GM12892 (cell line): ENCODE measurements around the gene PPP4C.

ENCODE experiments used
- POLR2A ChIP-seq: IDR thresholded peaks from 2 replicates; pipeline ENCODE4 v1.6.1; 2011; ENCODE audit warnings: low read depth, low read length, control low read depth
- POLR2AphosphoS5 ChIP-seq: IDR thresholded peaks from 2 replicates; pipeline ENCODE4 v1.6.1; 2011; ENCODE audit warnings: low read depth, low read length, control low read depth
- TAF1 ChIP-seq: IDR thresholded peaks from 2 replicates; pipeline ENCODE4 v1.6.1; 2011; ENCODE audit warnings: low read depth, mild to moderate bottlenecking, control low read depth, low read length, borderline replicate concordance

DNA sequence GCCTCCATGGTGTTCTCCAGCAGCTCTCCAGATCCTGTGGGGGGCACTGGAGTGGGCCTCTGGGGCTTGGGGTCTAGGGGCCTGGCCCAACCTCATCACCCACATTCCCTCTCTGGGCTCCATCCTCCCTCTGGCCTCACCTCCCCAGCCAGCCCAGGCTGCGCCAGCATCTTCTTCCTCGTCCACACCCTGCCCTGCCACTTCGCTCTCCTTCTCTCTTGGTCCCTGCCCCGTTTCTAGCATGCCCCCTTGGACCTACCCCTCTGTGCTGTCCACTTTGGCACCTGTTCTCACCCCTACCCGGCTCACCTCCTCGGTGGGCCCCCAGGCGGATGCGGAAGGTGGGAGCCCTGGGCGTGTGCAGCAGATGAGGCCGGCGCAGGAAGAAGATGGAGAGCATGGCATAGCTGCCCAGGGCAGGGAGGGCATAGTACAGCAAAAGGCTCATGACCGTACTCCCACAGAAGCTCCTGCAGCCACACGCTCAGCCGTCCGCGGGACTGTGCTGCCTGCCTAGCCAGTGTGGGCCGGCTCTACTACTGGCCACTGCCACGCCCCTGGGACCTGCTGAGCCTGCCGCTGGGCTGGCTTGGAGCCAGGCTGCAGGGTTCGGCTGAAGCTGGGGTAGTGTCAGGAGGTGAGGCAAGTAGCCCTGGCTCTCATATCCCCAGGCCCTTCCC is 37.4 kb downstream of the PPP4C start, which contains the start of gene GDPD3:
- TF ChIP-seq TAF1: no peak
- TF ChIP-seq POLR2AphosphoS5: no peak
- TF ChIP-seq POLR2A: no peak
